SK-MEL-5 (cell line): ENCODE results near the gene GSG1L. TPM values are rescaled to one million over a fixed set of nuclear protein-coding genes. Genes with fewer than 3 reads are reported as not detected.

ENCODE experiments used
- DNase-seq: peaks from one replicate; pipeline ENCODE4 v3.0.0-alpha.2; 2016; ENCODE audit warnings: low read depth, low spot score
- in situ Hi-C: cut with HindIII; loops from 2 replicates; pipeline ENCODE4 v1.10.0; 2016; ENCODE audit warnings: low sequenced_read_pairs, high pct_unique_total_duplicates, low pct_unique_long_range_greater_than_20kb
- polyA plus RNA-seq, 2 experiments: library from polyadenylated mRNA; depleted of rRNA; stranded (reverse); fragments of >200 nt; gene quantifications; 2 replicates each; pipeline ENCODE4 v1.2.3, GENCODE V29; 2015
- total RNA-seq: library from RNA; depleted of rRNA; stranded (reverse); fragments of >200 nt; shearing (Covaris generic); gene quantifications from 2 replicates; pipeline ENCODE4 v1.2.3, GENCODE V29; 2014; rRNA removed

Gene GSG1L
- total RNA-seq = not detected in 2 replicates
- 0.44 TPM in 1 of 2 replicates, not detected in the other for polyA plus RNA-seq (2015; cell fraction: cytosol; rRNA removed)
- polyA plus RNA-seq (2015; cell fraction: nucleus; rRNA removed) = not detected in 2 replicates

- DNase-seq = no peak
- in situ Hi-C loops = no loop called here
Observed at GRCh38 chr16:28063591-28064061, at the start of gene GSG1L. GSG1L (minus strand) TSS chr16:28063714; CDS start chr16:28063424, 290 bp downstream.

GRCh38 chr16:28112908-28113307 is 49.4 kb upstream of the GSG1L start:
- in situ Hi-C loops = no loop called here
- no peak for DNase-seq

- DNase-seq = no peak
- in situ Hi-C loops = no loop called here
Observed at GRCh38 chr16:28110977-28111376, 47.5 kb upstream of the GSG1L start.

- DNase-seq = no peak
- in situ Hi-C loops = no loop called here
Observed at GRCh38 chr16:28110479-28110878, 47.0 kb upstream of the GSG1L start.

GRCh38 chr16:28110074-28110473 is 46.6 kb upstream of the GSG1L start:
- in situ Hi-C loops = no loop called here
- DNase-seq = no peak

GRCh38 chr16:28108590-28109247 is 45.2 kb upstream of the GSG1L start:
- in situ Hi-C loops = no loop called here
- DNase-seq = no peak

- no peak for DNase-seq
- in situ Hi-C loops = no loop called here
Observed at GRCh38 chr16:28107232-28107631, 43.7 kb upstream of the GSG1L start.

- in situ Hi-C loops = no loop called here
- DNase-seq = no peak
Observed at GRCh38 chr16:28106467-28107215, 43.1 kb upstream of the GSG1L start.

- in situ Hi-C loops = no loop called here
Observed at GRCh38 chr16:28105954-28106353, 42.4 kb upstream of the GSG1L start.

GRCh38 chr16:28105297-28105696 is 41.8 kb upstream of the GSG1L start:
- in situ Hi-C loops = no loop called here

More at GRCh38 chr16:28105954-28106353, 42.4 kb upstream of the GSG1L start:
- no peak for DNase-seq

GRCh38 chr16:28104404-28104803 is 40.9 kb upstream of the GSG1L start:
- DNase-seq = no peak
- in situ Hi-C loops = no loop called here

More at GRCh38 chr16:28105297-28105696, 41.8 kb upstream of the GSG1L start:
- DNase-seq = no peak

GRCh38 chr16:28103516-28104170 is 40.1 kb upstream of the GSG1L start:
- no peak for DNase-seq
- in situ Hi-C loops = no loop called here

GRCh38 chr16:28101533-28101890 is 38.0 kb upstream of the GSG1L start:
- DNase-seq = no peak
- in situ Hi-C loops = no loop called here

GRCh38 chr16:28100810-28101532 is 37.5 kb upstream of the GSG1L start:
- DNase-seq = no peak
- in situ Hi-C loops = no loop called here

- DNase-seq = no peak
Observed at GRCh38 chr16:28098959-28099945, 35.7 kb upstream of the GSG1L start.

GRCh38 chr16:28098171-28098958 is 34.9 kb upstream of the GSG1L start:
- in situ Hi-C loops = no loop called here
- DNase-seq = no peak

More at GRCh38 chr16:28098959-28099945, 35.7 kb upstream of the GSG1L start:
- in situ Hi-C loops = no loop called here
